Breast epithelium (tissue), 4 donors: Measurements from ENCODE around the gene GRXCR1. TPM values are rescaled to one million over a fixed set of nuclear protein-coding genes. Genes with fewer than 3 reads are reported as not detected.
A peak's percentile ranks its signal among the peaks of the same experiment; 100 is the strongest.

Experiments used
- DNase-seq, 2 donors: peaks; one replicate each; pipeline ENCODE4 v3.0.0-alpha.2; 2019; ENCODE audit warnings: low spot score in 2 of 2
- H3K27ac ChIP-seq, 2 donors: fragments of 200-600 bp; sonication (generic) in 1 of 2; one replicate each; pipeline ENCODE4 v1.5.1; 2016 to 2019; ENCODE audit warnings: mild to moderate bottlenecking in 1 of 2
- H3K27me3 ChIP-seq, 2 donors: fragments of 200-600 bp; sonication (generic) in 1 of 2; one replicate each; pipeline versions ENCODE4 v1.5.1 to v1.6.0; 2017 to 2019; ENCODE audit warnings: control low read depth in 1 of 2, mild to moderate bottlenecking in 1 of 2
- H3K36me3 ChIP-seq: fragments of 200-600 bp; one replicate; pipeline ENCODE4 v1.5.1; 2019
- H3K4me1 ChIP-seq, 2 donors: fragments of 200-600 bp; sonication (generic); one replicate each; pipeline ENCODE4 v1.5.1; 2016 to 2019; ENCODE audit warnings: control low read depth in 1 of 2
- H3K4me3 ChIP-seq, 3 donors: fragments of 200-600 bp; sonication (generic); 1 replicate in 2 of 3; 2 replicates in 1 of 3; pipeline ENCODE4 v1.5.1; 2016 to 2019; ENCODE audit warnings: mild to moderate bottlenecking in 3 of 3, moderate library complexity in 2 of 3
- H3K9me3 ChIP-seq, 2 donors: fragments of 200-600 bp; sonication (generic) in 1 of 2; one replicate each; pipeline ENCODE4 v1.5.1; 2016 to 2019; ENCODE audit warnings: control low read depth in 1 of 2
- POLR2A ChIP-seq: fragments of 450-650 bp; IDR thresholded peaks from one replicate; pipeline ENCODE4 v1.6.1; 2016; ENCODE audit warnings: antibody characterized with exemption, mild to moderate bottlenecking, moderate library complexity
- POLR2AphosphoS5 ChIP-seq, 3 donors: sonication (generic); formaldehyde crosslinking; IDR thresholded peaks; one replicate each; pipeline ENCODE4 v1.6.1; 2017; ENCODE audit warnings: antibody characterized with exemption in 3 of 3
- intact Hi-C: fragments of 100-400 bp; cut with DNase I; formaldehyde crosslinking; loops from one replicate; pipeline ENCODE4 v1.15.1; 2023; ENCODE audit warnings: low total_unique reads
- total RNA-seq, 3 donors: library from RNA; depleted of rRNA; stranded (reverse); fragments of >200 nt; gene quantifications; one replicate each; pipeline ENCODE4 v1.1.0, GENCODE V29; 2016
- TF ChIP-seq, protein P1 (sequence below), 3 donors: fragments of 450-650 bp; IDR thresholded peaks; one replicate each; pipeline ENCODE4 v1.5.1; 2016 to 2017; ENCODE audit warnings: antibody characterized with exemption in 3 of 3, mild to moderate bottlenecking in 3 of 3, moderate library complexity in 3 of 3

Gene GRXCR1
- total RNA-seq, 3 donors from 2014 or later = not detected

DNA sequence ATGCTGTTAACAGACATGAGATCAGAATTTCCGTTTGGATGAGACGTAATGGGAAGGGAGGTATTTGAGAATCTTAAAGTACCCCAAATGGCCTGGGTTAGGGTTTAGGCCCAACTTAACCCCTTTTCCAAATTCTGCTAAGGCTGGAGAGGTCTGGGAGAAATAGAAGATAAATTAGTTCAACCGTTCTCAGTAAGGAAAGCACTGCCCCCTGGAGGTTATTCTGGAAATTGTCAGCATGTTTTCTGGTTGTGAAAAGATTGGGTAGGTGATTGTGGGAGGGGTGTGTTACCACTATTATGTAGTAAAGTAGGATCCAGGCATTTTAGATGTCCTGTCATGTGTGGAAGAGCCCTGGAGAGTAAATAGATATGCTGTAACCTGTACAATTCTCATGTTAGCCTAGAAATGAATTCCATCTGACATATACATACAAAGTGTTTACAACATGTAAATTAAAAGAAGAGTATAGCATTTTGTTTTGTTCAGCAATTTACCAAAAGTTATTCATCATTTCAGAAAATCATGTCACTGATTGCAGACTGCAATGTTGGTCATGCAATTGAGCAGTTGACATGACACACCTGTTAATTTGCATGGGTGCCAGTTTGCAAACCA lies 26.8 kb upstream of the GRXCR1 start:
- intact Hi-C loops = no loop called here
- TF ChIP-seq POLR2A = no peak
- TF ChIP-seq, protein P1, sequence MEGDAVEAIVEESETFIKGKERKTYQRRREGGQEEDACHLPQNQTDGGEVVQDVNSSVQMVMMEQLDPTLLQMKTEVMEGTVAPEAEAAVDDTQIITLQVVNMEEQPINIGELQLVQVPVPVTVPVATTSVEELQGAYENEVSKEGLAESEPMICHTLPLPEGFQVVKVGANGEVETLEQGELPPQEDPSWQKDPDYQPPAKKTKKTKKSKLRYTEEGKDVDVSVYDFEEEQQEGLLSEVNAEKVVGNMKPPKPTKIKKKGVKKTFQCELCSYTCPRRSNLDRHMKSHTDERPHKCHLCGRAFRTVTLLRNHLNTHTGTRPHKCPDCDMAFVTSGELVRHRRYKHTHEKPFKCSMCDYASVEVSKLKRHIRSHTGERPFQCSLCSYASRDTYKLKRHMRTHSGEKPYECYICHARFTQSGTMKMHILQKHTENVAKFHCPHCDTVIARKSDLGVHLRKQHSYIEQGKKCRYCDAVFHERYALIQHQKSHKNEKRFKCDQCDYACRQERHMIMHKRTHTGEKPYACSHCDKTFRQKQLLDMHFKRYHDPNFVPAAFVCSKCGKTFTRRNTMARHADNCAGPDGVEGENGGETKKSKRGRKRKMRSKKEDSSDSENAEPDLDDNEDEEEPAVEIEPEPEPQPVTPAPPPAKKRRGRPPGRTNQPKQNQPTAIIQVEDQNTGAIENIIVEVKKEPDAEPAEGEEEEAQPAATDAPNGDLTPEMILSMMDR (IDR thresholded peaks at IDR 0.05) = peak; percentile 35 to 68 (median 61)
- no peaks in the 10 kb centered on the region for H3K9me3 ChIP-seq
- H3K4me1 ChIP-seq = no peaks in the 10 kb centered on the region
- peaks cover 0 to 5% of the 10 kb centered on the region in 2 donors for H3K27me3 ChIP-seq
- H3K27ac ChIP-seq = no peak overlapping the region
- H3K36me3 ChIP-seq = no peaks in the 10 kb centered on the region
- no peak for DNase-seq
- no peak overlapping the region for H3K4me3 ChIP-seq

DNA sequence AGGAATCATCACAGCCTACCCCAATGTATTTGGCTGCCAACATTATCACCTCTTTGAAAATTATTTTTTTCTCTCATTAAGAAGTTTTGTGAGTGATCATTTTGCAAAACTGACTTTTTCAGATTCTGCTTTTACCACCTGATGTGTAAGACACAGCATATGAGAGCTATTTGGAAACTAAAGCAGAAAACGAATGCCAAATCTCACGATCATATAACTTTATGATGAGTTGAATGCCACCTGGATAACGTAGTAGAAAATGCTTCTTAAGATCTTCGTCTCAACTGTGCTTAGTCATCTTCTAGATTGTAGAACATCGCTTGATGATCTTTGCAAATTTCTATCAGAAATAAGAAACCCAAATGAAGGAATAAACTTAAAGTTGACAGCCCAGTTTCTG lies 21.3 kb upstream of the GRXCR1 start:
- Histone ChIP-seq H3K27me3 (peaks cover 0 to 5% of the 10 kb centered on the region in 2 donors), H3K36me3 (no peaks in the 10 kb centered on the region), H3K4me1 (no peaks in the 10 kb centered on the region), H3K4me3 (no peak overlapping the region), H3K27ac (no peak overlapping the region), H3K9me3 (no peaks in the 10 kb centered on the region)
- TF ChIP-seq, protein P1 (IDR thresholded peaks at IDR 0.05) = no peak
- intact Hi-C loops = no loop called here
- no peak for DNase-seq

DNA sequence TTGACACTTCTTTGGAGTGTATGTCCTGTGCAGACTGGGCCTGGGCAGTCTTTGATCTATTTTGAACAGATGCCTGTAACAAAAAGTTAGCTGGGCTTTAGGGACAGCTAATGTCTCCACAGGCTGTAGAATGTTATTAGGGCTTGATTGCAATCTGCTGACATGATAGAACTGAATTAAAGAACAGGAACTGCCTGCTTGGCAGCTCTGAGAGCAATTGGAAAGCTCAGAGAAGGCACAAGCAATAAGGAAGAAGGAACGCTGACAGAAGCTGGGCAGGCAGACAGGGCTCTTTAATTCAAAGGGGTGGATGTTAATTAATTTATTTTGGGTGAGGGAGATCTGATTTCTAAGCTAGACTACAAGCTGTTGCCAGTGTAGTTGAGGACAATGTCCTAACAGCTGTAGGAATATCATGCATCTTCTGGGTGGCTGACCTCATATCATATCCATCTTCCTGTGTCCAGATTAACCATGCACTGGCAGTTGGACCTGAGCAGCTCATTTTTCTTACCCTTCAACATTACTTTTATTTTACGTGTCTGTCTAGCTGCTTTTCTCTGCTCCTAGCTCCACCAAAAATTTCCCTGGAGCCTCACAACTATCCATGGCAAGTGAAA lies 20.7 kb upstream of the GRXCR1 start:
- TF ChIP-seq POLR2AphosphoS5 (IDR thresholded peaks at IDR 0.05) = no peak
- TF ChIP-seq, protein P1 (IDR thresholded peaks at IDR 0.05) = no peak
- no peak for TF ChIP-seq POLR2A
- Histone ChIP-seq H3K27ac (no peak overlapping the region), H3K4me1 (no peaks in the 10 kb centered on the region), H3K27me3 (peaks cover 0 to 5% of the 10 kb centered on the region in 2 donors), H3K36me3 (no peaks in the 10 kb centered on the region), H3K9me3 (no peaks in the 10 kb centered on the region), H3K4me3 (no peak overlapping the region)
- DNase-seq = no peak
- intact Hi-C loops = loop anchor here (1.0 kb wide), 1 partner anchor 33 kb away; no protein-coding TSS in a partner anchor

DNA sequence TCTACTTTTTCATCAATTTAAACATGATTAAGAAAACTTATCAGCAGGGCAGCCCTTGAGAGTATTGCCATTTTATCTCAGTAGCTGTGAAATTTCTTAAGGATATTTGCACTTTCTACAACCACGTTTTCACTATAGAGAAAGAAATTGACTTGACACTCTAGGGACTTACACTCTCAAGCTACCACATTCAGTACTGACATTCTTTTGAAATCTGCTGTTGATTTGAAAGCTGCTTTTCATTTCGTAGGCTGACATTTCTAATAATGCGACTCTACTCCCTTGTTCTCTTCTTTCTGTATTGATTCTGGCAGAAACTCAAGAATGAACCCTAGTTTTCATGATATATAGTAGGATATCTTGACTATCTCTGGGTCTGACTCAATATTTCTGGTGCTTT lies 13.7 kb upstream of the GRXCR1 start:
- Histone ChIP-seq H3K9me3 (no peaks in the 10 kb centered on the region), H3K27ac (no peak overlapping the region), H3K4me1 (no peaks in the 10 kb centered on the region), H3K27me3 (peaks cover 0 to 9% of the 10 kb centered on the region in 2 donors), H3K4me3 (no peak overlapping the region), H3K36me3 (no peaks in the 10 kb centered on the region)
- no peak for TF ChIP-seq POLR2A
- TF ChIP-seq, protein P1 (IDR thresholded peaks at IDR 0.05) = no peak
- no peak for TF ChIP-seq POLR2AphosphoS5 (IDR thresholded peaks at IDR 0.05)
- intact Hi-C loops = no loop called here
- DNase-seq = no peak

DNA sequence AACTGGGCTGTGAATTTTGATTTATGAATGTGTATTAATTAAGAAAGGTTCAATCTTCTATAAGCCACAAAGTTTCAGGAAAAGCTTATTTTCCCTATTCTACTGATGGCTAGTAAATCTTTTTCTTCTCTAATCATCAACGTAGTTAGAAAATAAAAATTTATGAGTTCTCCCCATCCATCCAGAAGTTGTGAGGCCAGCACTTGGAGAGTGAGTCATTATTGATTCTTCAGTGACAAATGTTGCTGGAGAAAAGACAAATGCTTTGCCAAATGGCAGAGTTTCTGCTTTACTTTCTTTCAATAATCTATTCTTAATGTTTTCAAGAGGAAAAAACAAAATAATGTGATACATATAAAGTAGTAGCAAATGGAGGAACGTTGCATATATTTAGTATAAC lies 11.3 kb upstream of the GRXCR1 start:
- H3K36me3 ChIP-seq = no peaks in the 10 kb centered on the region
- H3K4me1 ChIP-seq = no peaks in the 10 kb centered on the region
- DNase-seq = no peak
- TF ChIP-seq, protein P1 (IDR thresholded peaks at IDR 0.05) = no peak
- no peak for TF ChIP-seq POLR2A
- TF ChIP-seq POLR2AphosphoS5 (IDR thresholded peaks at IDR 0.05) = no peak
- no peak overlapping the region for H3K4me3 ChIP-seq
- H3K9me3 ChIP-seq = peaks cover 0 to 12% of the 10 kb centered on the region in 2 donors
- H3K27me3 ChIP-seq = peaks cover 0 to 9% of the 10 kb centered on the region in 2 donors
- intact Hi-C loops = no loop called here
- H3K27ac ChIP-seq = no peak overlapping the region
